Calu3 (cell line): Measurements from ENCODE around the gene RAB3GAP2. TPM values are rescaled to one million over a fixed set of nuclear protein-coding genes. Genes with fewer than 3 reads are reported as not detected.

Experiments used
- BruUV-seq: library from RNA; stranded (reverse); fragments of 400-500 nt; replicated peaks from 2 replicates; lab custom pipeline; 2021; lab: Mats Ljungman, UMichigan
- CTCF ChIA-PET: fragments of 300-600 bp; sonication (Branson Sonifier 250); formaldehyde crosslinking; loops from one replicate; lab custom pipeline; 2022; ENCODE audit warnings: antibody characterized with exemption; lab: Charles Lee
- DNase-seq: peaks from one replicate; pipeline ENCODE4 v3.0.0; 2022
- H3K27ac Mint-ChIP-seq: one replicate; pipeline ENCODE4 v1.8.0; 2022; ENCODE audit warnings: mixed read lengths; ENCODE audit not compliant: unreplicated experiment
- H3K27me3 Mint-ChIP-seq: one replicate; pipeline ENCODE4 v1.8.0; 2022; ENCODE audit warnings: mixed read lengths; ENCODE audit not compliant: unreplicated experiment
- H3K36me3 Mint-ChIP-seq: one replicate; pipeline ENCODE4 v1.8.0; 2022; ENCODE audit warnings: mild to moderate bottlenecking, moderate library complexity, mixed read lengths; ENCODE audit not compliant: insufficient read depth, unreplicated experiment
- H3K4me1 Mint-ChIP-seq: one replicate; pipeline ENCODE4 v1.8.0; 2022; ENCODE audit warnings: mild to moderate bottlenecking, low read depth, mixed read lengths; ENCODE audit not compliant: unreplicated experiment
- H3K4me3 Mint-ChIP-seq: one replicate; pipeline ENCODE4 v1.8.0; 2022; ENCODE audit warnings: mild to moderate bottlenecking, low read depth, moderate library complexity, mixed read lengths; ENCODE audit not compliant: unreplicated experiment
- H3K9me3 Mint-ChIP-seq: one replicate; pipeline ENCODE4 v1.8.0; 2022; ENCODE audit warnings: low read depth, mixed read lengths; ENCODE audit not compliant: unreplicated experiment
- intact Hi-C: fragments of 100-400 bp; cut with micrococcal nuclease; formaldehyde crosslinking; loops from one replicate; pipeline ENCODE4 v1.10.0; 2022; ENCODE audit not compliant: unreplicated experiment
- total RNA-seq: library from RNA; stranded (reverse); gene quantifications from 2 replicates; pipeline ENCODE4 v1.2.3, GENCODE V29; 2022
- TF ChIP-seq, protein P1 (sequence below): fragments of 200-600 bp; IDR thresholded peaks from one replicate; pipeline ENCODE4 v1.8.0; 2022; ENCODE audit warnings: antibody characterized with exemption; ENCODE audit not compliant: unreplicated experiment

RAB3GAP2 gene
- total RNA-seq, 1 experiment from 2014 or later: 48.0 TPM

DNA sequence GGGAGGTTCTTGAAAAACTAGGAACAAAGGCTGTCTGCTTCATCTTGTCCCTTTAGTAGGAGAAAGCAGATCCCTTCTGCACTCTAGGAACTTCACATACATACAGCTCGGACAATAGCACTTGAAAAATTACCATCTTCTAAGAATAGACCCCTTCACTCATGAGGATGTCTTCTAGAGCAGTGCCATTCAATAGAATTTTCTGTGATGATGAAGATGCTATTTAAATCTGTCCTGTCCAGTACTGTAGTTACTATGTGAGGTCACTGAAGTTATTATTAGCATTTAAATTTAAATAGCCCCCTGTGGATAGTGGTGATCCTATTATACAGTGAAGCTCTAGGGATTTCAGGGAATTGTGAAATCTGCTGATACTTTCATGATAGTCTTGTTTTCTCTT, 46.4 kb upstream of the RAB3GAP2 start:
- H3K9me3 Mint-ChIP-seq: no peaks in the 10 kb centered on the region
- H3K4me3 Mint-ChIP-seq: no peak overlapping the region
- DNase-seq: no peak
- no TSS peak for BruUV-seq
- intact Hi-C loops: no loop called here
- peaks cover 20% of the 10 kb centered on the region for H3K27me3 Mint-ChIP-seq
- no peak overlapping the region for H3K27ac Mint-ChIP-seq
- TF ChIP-seq, protein P1, sequence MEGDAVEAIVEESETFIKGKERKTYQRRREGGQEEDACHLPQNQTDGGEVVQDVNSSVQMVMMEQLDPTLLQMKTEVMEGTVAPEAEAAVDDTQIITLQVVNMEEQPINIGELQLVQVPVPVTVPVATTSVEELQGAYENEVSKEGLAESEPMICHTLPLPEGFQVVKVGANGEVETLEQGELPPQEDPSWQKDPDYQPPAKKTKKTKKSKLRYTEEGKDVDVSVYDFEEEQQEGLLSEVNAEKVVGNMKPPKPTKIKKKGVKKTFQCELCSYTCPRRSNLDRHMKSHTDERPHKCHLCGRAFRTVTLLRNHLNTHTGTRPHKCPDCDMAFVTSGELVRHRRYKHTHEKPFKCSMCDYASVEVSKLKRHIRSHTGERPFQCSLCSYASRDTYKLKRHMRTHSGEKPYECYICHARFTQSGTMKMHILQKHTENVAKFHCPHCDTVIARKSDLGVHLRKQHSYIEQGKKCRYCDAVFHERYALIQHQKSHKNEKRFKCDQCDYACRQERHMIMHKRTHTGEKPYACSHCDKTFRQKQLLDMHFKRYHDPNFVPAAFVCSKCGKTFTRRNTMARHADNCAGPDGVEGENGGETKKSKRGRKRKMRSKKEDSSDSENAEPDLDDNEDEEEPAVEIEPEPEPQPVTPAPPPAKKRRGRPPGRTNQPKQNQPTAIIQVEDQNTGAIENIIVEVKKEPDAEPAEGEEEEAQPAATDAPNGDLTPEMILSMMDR: no peak
- CTCF ChIA-PET: no interaction called here
- H3K4me1 Mint-ChIP-seq: no peaks in the 10 kb centered on the region
- H3K36me3 Mint-ChIP-seq: no peaks in the 10 kb centered on the region

DNA sequence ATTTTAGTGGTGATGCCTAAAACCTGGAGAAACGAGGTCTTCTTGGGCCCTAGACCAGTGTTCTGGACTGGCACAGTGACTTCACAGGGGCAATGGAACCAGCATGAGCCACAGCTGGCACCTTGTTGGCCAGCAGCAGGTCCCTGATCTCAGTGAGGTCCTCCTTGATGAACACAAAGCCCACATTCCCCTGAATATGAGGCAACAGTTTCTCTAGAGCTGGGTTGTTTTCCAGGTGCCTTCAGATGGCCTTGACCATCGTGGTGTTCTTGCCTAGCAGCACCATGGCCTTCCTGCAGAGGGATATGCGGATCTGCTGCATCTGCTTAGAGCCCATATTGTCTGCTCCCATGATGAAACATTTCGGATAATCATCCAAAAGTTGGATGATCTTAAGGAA, 44.9 kb upstream of the RAB3GAP2 start:
- Mint-ChIP-seq H3K4me3 (no peak overlapping the region), H3K36me3 (no peaks in the 10 kb centered on the region), H3K27ac (no peak overlapping the region), H3K27me3 (peaks cover 20% of the 10 kb centered on the region), H3K4me1 (no peaks in the 10 kb centered on the region), H3K9me3 (no peaks in the 10 kb centered on the region)
- no peak for DNase-seq
- TF ChIP-seq, protein P1: no peak
- intact Hi-C loops: no loop called here
- no TSS peak for BruUV-seq
- CTCF ChIA-PET: no interaction called here

DNA sequence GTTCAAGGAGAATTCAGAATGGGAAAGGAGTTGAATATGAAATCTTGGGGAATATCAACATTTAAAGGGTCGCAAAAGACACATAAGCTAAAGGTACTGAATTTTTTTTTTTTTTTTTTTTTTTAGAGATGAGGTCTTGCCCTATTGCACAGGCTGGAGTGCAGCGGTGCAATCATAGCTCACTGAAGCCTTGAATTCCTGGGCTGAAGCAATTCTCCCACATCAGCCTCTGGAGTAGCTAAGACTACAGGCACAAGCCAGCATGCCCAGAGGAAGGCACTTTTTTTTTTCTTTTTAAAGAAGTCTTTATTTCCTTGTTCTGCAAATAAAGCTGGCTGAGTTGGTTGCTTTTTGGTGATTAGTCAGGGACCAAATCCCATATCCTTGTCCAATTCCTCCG, 44.1 kb upstream of the RAB3GAP2 start:
- Mint-ChIP-seq H3K27me3 (peaks cover 20% of the 10 kb centered on the region), H3K4me3 (no peak overlapping the region), H3K27ac (no peak overlapping the region), H3K4me1 (no peaks in the 10 kb centered on the region), H3K36me3 (no peaks in the 10 kb centered on the region), H3K9me3 (no peaks in the 10 kb centered on the region)
- intact Hi-C loops: no loop called here
- TF ChIP-seq, protein P1: no peak
- DNase-seq: no peak
- CTCF ChIA-PET: interaction anchor here (0.6 kb wide), 1 partner anchor 28 kb away, joined by 4 read pairs; no protein-coding TSS in a partner anchor
- BruUV-seq: no TSS peak

DNA sequence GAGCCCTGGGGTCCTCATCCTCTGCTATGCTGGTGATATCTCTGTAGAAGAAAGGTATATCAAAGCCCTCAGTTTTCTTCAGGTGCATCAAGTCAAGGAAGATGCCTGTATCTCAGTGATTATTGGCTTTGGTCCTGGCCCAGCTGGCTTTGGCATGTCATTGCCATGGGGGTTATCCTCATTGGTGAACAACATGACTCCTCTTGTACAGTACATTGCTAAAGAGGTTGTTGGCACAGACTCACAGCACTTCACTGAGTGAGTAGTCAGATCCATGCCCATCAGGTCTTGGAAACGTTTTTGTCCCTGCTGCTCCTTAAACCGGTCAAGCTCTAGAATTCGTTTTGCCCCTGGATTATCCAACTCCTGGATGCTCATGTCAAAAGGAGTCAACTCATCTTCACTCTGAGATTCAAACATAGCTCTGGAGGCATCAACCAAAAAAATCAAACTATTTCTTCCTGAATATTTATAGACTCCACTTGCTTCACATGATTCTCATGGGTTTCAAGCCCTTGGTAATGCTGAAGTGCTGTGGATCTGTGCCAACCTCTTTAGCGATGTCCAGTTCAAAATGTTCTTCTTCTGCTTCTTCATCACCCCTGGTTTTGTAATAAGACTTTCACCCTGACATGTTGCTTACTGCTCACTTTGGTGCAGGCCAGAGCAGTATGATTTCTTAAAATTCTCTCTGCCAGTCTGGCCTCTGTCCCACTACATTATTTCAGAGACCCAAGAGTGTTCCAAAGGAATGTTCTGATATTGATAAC, 43.0 kb upstream of the RAB3GAP2 start:
- Mint-ChIP-seq H3K4me1 (no peaks in the 10 kb centered on the region), H3K4me3 (no peak overlapping the region), H3K27me3 (peaks cover 20% of the 10 kb centered on the region), H3K36me3 (no peaks in the 10 kb centered on the region), H3K9me3 (no peaks in the 10 kb centered on the region), H3K27ac (no peak overlapping the region)
- no TSS peak for BruUV-seq
- DNase-seq: no peak
- intact Hi-C loops: no loop called here
- CTCF ChIA-PET: no interaction called here
- TF ChIP-seq, protein P1: no peak
